NCI-H1092 (cell line): ENCODE measurements around the gene SUGP1.

Experiments
- DNase-seq: peaks from one replicate; lab custom pipeline; 2025; lab: John Stamatoyannopoulos, UW

The SUGP1 gene

GRCh38 chr19:19296953-19297689, 23.2 kb downstream of the SUGP1 start:
- no peak for DNase-seq

GRCh38 chr19:19294914-19295313, 25.4 kb downstream of the SUGP1 start:
- DNase-seq = no peak

GRCh38 chr19:19292607-19293006, 27.7 kb downstream of the SUGP1 start:
- DNase-seq = no peak

DNA sequence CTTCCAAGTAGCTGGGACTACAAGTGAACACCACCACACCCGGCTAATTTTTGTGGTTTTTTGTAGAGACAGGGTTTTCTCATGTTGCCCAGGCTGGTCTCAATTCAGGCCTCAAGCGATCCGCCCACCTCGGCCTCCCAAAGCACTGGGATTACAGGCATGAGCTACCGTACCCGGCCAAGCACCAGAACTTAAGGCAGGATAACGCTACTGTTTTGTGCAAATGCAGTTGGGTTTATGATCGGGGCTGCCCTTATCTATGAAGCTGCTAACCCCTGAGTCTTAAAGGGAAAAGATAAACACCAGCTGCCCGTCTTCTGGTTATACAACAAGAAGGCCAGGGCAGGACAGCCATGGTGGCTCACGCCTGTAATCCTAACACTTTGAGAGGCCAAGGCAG, 34.6 kb downstream of the SUGP1 start:
- DNase-seq = no peak

GRCh38 chr19:19280561-19280960, 39.7 kb downstream of the SUGP1 start:
- no peak for DNase-seq

GRCh38 chr19:19279853-19280252, 40.5 kb downstream of the SUGP1 start:
- DNase-seq = no peak

GRCh38 chr19:19279062-19279612, 41.2 kb downstream of the SUGP1 start:
- DNase-seq = no peak

GRCh38 chr19:19278315-19278714, 42.0 kb downstream of the SUGP1 start:
- peak; percentile 68 for DNase-seq

- no peak for DNase-seq
These were observed 43.5 kb downstream of the SUGP1 start for GRCh38 chr19:19276851-19277250.

DNA sequence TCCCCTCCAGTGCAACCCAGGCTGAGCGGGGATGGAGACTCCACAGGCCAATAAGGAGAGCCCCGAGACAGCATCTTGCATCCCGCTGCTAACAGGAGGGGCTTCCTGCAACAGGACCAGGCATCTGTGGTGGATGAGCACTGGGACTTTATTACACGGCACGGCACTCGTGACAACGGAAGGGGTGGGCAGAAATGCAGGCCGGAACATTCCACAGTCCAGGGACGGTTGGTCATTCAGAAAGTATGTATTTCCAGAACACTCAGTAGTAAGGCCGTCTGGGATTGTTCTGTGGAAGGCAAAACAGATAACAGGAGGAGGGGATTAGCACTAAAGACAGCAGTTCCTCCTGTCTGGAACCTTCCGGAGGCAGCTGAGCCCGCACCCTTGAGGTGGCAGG, 43.9 kb downstream of the SUGP1 start:
- no peak for DNase-seq

DNA sequence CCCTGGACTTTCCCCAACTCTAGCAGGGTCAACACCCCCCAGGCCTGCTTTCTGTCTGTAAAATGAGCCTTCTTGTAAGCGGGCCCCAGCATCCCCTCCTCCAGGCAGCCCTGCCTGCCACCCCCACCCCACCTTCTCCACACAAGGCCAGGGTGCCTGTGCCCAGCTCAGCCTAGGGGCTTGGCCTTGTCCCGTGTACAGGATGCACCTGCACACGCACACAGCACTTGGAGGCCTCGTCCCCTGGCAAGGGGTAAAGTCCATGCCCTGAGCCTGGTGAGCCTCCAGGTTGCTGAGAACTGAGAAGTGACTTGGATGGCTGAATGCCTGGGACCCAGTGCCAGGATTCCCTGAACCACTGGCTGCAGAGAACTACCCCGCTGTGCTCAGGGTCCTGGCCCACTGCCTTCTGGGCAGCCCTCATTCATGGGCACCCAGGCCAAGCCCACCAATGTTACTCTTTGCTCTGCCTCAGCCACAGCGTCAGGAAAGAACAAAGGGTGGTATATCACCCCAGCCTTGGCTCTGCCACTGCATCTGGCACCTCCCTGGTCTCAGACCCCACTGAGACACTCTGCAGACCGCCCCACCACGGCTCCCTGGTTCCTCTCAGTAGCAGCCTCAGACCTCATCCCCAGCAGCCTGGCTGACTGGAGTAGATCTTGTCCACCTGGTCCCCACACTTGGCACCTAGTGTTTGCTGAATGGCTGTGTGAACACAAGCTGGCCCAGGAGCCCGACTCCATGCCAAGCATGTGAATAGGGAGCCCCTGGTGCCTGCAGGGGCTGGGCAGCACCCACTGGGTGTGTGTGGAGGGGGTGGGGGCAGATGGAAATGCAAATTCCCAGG, 45.4 kb downstream of the SUGP1 start:
- DNase-seq = no peak

- DNase-seq = no peak
These were observed 46.2 kb downstream of the SUGP1 start for GRCh38 chr19:19274146-19274545.

DNA sequence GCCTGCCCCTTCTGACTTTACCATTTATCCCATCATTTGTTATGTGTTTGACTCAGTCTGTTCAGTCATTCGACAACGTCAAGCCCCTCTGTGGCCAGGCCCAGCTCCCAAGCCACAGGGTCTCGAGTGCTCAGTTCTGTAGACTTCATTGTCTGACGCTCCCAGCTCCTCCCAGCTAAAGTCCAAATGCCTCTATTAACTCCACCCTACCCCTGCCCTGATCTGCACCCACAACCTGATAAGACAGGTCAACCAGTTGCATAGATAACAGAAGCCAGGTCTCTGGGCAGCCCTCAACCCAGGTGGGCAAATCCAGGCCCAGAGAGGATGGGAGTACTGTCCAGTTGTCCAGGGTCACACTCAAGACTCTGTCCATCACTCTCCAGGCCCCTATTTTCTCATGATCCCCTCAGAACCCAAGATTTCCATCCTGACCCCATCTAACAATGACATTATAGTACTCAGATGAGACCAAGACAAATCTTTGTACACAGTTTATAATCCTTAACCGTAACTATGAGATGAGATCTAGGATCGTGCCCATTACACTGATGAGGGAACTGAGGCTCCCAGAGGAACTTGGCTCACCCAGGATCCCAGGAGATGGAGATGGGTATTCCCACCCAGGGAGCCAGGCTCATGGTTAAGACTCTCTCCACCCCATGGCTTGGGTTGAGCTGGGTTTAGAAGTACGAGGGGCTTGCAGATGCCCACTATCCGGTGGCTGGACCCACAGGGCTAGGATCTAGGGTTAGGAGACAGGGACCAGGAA, 48.3 kb downstream of the SUGP1 start:
- DNase-seq = no peak

GRCh38 chr19:19270749-19271571, 49.3 kb downstream of the SUGP1 start:
- DNase-seq = no peak

DNA sequence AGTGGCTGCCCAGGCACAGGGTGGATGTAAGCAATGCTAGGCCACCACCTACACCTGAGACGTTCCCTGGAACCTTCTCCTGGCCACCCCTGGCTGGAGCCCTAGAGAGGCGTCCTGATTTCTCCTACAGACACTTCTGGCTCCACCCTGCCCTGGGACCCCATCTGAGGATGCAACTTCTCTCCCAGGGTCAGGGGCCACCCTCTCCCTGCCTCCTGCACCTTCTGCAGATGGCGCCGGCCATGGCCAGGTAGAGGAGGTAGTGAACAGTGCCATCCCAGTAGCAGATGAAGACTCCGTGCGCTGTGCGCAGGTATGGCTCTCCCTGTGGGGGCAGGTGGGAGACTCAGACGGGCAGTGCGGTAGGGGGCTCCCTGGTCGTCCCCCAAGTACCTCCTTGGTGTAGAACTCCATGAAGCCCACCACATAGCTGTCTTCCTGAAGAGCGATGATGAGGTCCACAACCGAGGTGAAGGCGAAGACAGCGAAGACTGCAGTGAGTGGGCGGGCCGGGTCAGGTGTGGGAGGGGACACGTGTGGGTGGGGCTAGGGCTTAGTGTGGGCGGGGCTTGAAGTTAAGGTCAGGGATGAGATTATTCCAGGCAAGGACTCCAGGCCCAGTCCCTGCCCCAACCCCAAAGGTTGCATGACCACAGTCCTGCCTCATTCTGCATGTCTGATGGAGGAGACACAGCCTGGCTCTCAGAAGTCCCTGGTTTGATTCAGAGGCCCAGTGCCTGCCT, 50.2 kb downstream of the SUGP1 start:
- no peak for DNase-seq

DNA sequence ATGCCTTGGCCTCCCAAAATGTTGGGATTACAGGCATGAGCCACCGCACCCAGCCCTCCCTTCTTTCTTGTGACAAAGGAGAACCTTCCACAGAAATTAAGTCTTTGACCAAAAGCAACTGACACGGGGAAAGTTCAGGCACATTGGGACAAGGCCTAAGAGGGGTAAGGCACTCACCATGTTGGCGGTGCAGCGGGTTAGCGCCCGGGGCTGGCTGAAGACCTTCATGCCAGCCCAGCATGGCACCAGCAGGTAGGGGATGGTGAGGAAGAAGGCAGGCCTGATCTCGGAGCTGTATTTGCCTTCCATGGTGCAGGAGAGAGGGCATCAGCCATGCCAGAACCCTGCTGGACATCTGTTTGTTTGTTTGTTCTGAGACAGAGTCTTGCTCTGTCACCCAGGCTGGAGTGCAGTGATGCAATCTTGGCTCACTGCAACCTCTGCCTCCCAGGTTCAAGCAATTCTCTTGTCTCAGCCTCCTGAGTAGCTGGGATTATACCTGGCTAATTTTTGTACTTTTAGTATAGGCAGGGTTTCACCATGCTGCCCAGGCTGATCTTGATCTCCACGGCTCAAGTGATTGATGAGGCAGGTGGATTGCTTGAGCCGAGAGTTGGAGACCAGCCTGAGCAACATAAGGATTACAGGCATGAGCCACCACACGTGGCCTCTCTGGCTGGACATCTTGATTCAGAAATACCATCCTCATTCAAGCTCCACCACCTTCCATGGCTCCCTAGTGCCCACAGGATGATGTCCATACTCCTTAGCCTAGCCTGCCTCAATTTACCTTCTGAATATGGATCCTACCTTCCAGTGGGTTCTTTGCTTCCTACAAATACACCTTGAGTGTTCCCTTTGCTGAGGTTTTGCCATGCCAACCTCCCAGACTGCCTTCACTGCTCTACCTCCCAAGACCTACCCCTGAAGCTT, 51.6 kb downstream of the SUGP1 start:
- no peak for DNase-seq

DNA sequence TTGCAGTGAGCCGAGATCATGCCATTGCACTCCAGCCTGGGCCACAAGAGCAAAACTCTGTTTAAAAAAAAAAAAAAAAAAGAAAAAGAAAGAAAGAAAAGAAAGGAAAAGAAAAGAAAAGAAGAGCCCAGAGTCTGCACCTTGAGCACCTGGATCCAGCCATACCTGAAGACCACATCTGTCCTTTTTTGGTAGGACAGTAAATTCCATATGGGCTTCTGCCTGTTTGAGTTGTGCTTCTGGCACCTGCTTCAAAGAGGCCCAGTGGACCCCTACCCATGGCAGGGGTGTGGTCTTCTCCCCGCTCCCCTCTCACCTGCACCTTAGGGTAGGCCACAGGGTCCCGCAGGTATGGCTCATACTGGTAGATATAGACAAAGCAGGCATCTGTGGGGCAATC, 53.0 kb downstream of the SUGP1 start:
- DNase-seq = no peak

GRCh38 chr19:19263886-19264487, 56.3 kb downstream of the SUGP1 start:
- no peak for DNase-seq
